Body of pancreas (tissue), 4 donors: ENCODE results near the gene OSBPL6. TPM values are rescaled to one million over a fixed set of nuclear protein-coding genes. Genes with fewer than 3 reads are reported as not detected.

Experiments used
- ATAC-seq: fragments of 150-250 bp; one replicate; pipeline ENCODE4 v1.9.1; 2016
- DNase-seq, 4 donors: peaks; one replicate each; pipeline ENCODE4 v3.0.0-alpha.2; 2019
- H3K27ac ChIP-seq, 4 donors: fragments of 200-600 bp; sonication (generic); 1 replicate in 3 of 4; 2 replicates in 1 of 4; pipeline versions ENCODE4 v1.5.1 to v1.6.1; 2016 to 2019; ENCODE audit warnings: mild to moderate bottlenecking in 1 of 4, mixed read lengths in 1 of 4, moderate library complexity in 1 of 4
- H3K27me3 ChIP-seq, 2 donors: fragments of 200-600 bp; sonication (generic); one replicate each; pipeline ENCODE4 v1.6.0; 2016; ENCODE audit warnings: mild to moderate bottlenecking in 1 of 2
- H3K36me3 ChIP-seq, 2 donors: fragments of 200-600 bp; sonication (generic); replicated peaks in 1 of 2; 2 replicates each; pipeline ENCODE4 v1.5.1; 2016; ENCODE audit warnings: low read depth in 2 of 2; ENCODE audit not compliant: insufficient read depth in 1 of 2
- H3K4me1 ChIP-seq: fragments of 200-600 bp; sonication (generic); one replicate; pipeline ENCODE4 v1.6.0; 2016
- H3K4me3 ChIP-seq, 2 donors: fragments of 200-600 bp; sonication (generic); 1 replicate in 1 of 2; 2 replicates in 1 of 2; pipeline ENCODE4 v1.5.1; 2016 to 2019
- H3K9me3 ChIP-seq, 3 donors: fragments of 200-600 bp; sonication (generic); 1 replicate in 2 of 3; 2 replicates in 1 of 3; pipeline ENCODE4 v1.5.1; 2016
- POLR2A ChIP-seq, 3 donors: fragments of 450-650 bp; IDR thresholded peaks; one replicate each; pipeline ENCODE4 v1.6.1; 2016; ENCODE audit warnings: antibody characterized with exemption in 3 of 3, mild to moderate bottlenecking in 2 of 3
- WGBS, 2 donors: methylation state at CpG; one replicate each; pipeline ENCODE4 v1.1.5; 2017; 5-methylcytosine and 5-hydroxymethylcytosine counted together
- intact Hi-C: fragments of 100-400 bp; cut with DNase I; formaldehyde crosslinking; loops from one replicate; pipeline ENCODE4 v1.15.1; 2023
- total RNA-seq, 2 donors: library from RNA; depleted of rRNA; stranded (reverse); fragments of >200 nt; gene quantifications; one replicate each; pipeline ENCODE4 v1.1.0, GENCODE V29; 2016
- TF ChIP-seq, protein P1 (sequence below), 7 experiments: fragments of 450-650 bp in 4 of 7; fragments of 200-600 bp in 3 of 7; sonication (generic) in 3 of 7; IDR thresholded peaks; one replicate each; pipeline ENCODE4 v1.5.1; 2016 to 2019; ENCODE audit warnings: antibody characterized with exemption in 7 of 7

The OSBPL6 gene
- total RNA-seq, 2 donors from 2014 or later = 0.26 to 2.0 TPM

DNA sequence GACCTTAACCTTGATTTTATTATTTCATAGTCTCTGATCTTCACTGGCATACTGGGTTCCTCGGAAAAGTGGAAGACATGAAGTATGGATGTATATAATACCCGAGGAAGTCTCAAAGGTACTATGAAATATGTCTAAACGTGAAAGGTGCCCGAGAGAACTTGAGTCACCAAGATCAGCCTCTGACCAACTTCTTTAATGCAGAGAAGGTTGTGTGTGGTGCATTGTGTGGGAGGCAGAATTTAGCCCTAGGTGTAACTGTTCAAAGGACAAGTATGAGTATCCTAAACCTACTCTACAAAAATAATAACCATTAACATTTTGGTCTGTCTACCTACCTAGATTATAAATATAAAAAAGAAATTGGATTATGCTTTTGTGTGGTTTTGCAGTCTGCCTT is 36.1 kb downstream of the OSBPL6 start:
- Histone ChIP-seq H3K4me1 (no peaks in the 10 kb centered on the region), H3K27ac (no peak overlapping the region), H3K4me3 (no peak overlapping the region), H3K36me3 (no peaks in the 10 kb centered on the region), H3K9me3 (no peaks in the 10 kb centered on the region), H3K27me3 (no peaks in the 10 kb centered on the region)
- ATAC-seq (no peak), DNase-seq (no peak)
- intact Hi-C loops = no loop called here
- TF ChIP-seq, protein P1, sequence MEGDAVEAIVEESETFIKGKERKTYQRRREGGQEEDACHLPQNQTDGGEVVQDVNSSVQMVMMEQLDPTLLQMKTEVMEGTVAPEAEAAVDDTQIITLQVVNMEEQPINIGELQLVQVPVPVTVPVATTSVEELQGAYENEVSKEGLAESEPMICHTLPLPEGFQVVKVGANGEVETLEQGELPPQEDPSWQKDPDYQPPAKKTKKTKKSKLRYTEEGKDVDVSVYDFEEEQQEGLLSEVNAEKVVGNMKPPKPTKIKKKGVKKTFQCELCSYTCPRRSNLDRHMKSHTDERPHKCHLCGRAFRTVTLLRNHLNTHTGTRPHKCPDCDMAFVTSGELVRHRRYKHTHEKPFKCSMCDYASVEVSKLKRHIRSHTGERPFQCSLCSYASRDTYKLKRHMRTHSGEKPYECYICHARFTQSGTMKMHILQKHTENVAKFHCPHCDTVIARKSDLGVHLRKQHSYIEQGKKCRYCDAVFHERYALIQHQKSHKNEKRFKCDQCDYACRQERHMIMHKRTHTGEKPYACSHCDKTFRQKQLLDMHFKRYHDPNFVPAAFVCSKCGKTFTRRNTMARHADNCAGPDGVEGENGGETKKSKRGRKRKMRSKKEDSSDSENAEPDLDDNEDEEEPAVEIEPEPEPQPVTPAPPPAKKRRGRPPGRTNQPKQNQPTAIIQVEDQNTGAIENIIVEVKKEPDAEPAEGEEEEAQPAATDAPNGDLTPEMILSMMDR (IDR thresholded peaks at IDR 0.05) = no peak
- TF ChIP-seq POLR2A (IDR thresholded peaks at IDR 0.05) = no peak
- WGBS, 2 donors = 79 to 82% methylated on average over 4 of the region's 4 CpGs

DNA sequence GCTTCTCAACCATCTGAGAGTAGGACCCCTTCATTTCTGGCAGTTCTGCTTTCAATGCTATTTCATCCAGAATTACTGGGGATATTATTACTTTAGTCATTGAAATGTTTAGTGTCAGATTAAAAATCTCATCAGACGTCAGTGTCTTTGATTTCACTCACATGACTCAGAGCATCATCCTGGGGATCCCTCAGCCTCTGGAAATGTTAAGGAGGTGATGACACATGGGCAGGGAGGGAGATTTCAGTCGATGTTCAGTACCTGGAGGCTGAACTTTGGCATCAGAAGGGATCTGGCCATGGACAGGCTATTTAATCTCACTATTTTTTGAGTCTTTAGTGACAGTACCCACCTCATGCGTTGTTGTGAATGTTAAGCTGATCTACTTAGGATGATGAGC is 39.1 kb downstream of the OSBPL6 start:
- TF ChIP-seq POLR2A (IDR thresholded peaks at IDR 0.05) = no peak
- TF ChIP-seq, protein P1 (IDR thresholded peaks at IDR 0.05) = no peak
- no peaks in the 10 kb centered on the region for H3K4me1 ChIP-seq
- intact Hi-C loops = no loop called here
- ATAC-seq = no peak
- no peak overlapping the region for H3K4me3 ChIP-seq
- no peaks in the 10 kb centered on the region for H3K27me3 ChIP-seq
- DNase-seq = no peak
- H3K27ac ChIP-seq = no peak overlapping the region
- no peaks in the 10 kb centered on the region for H3K9me3 ChIP-seq
- no peaks in the 10 kb centered on the region for H3K36me3 ChIP-seq
- WGBS, 2 donors = 76 to 77% methylated on average over 3 of the region's 3 CpGs

DNA sequence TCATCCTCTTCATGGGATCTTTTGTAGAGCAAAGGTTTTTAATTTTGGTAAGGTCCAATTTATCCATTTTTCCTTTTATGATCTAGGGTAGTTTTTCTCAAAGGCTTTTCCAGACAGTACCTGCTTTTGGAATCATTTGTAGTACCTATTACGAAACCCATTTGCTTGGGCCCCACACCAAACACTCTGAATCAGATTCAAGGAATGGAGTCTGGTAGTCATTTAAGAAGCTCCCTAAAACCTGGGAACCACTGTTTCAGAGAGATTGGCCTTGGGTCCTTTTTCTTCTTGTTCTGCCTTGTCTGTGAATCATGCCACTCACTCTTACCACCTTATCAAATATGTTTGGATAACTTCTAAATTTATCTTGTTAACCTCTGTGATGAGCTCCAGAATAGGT is 40.3 kb downstream of the OSBPL6 start:
- intact Hi-C loops = no loop called here
- no peak for TF ChIP-seq POLR2A (IDR thresholded peaks at IDR 0.05)
- TF ChIP-seq, protein P1 (IDR thresholded peaks at IDR 0.05) = no peak
- ATAC-seq (no peak), DNase-seq (no peak)
- H3K27me3 ChIP-seq = no peaks in the 10 kb centered on the region
- H3K27ac ChIP-seq = no peak overlapping the region
- H3K9me3 ChIP-seq = no peaks in the 10 kb centered on the region
- H3K4me3 ChIP-seq = no peak overlapping the region
- no peaks in the 10 kb centered on the region for H3K4me1 ChIP-seq
- WGBS, 2 donors = 94 to 95% methylated on average over 1 of the region's 1 CpG
- no peaks in the 10 kb centered on the region for H3K36me3 ChIP-seq

DNA sequence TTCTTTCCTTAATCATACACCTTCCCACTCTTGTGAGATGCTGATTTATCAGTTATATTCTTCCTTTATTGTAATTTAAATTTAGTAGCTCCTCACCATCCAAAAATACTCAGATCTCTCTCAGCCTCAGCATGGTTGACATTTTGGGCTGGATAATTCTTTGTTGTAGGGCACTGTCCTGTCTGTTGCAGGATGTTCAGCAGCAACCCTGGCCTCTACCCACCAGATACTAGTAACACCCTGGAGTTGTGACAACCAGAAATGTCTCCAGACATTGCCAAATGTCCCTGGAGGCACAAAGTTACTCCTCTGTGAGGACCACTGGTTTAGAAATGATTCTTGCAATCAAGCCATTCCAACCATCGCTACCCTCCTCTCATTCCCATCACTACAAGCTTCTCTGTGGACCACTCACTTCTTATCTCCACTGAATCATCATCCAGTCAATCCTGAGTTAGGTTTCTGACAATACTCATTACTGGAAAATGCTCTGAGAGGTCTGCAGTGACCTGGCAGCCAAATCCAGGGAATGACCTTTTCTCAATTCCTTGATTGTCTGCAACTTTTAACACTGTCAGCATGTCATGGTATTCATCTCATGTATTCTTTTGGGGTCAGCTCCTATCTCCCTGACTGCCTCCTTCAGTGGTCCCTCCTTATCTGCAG is 43.3 kb downstream of the OSBPL6 start:
- DNase-seq (no peak), ATAC-seq (no peak)
- intact Hi-C loops = no loop called here
- no peak for TF ChIP-seq POLR2A (IDR thresholded peaks at IDR 0.05)
- TF ChIP-seq, protein P1 (IDR thresholded peaks at IDR 0.05) = no peak
- H3K27me3 ChIP-seq = no peaks in the 10 kb centered on the region
- no peak overlapping the region for H3K27ac ChIP-seq
- no peaks in the 10 kb centered on the region for H3K36me3 ChIP-seq
- H3K9me3 ChIP-seq = no peaks in the 10 kb centered on the region
- no peak overlapping the region for H3K4me3 ChIP-seq
- WGBS, 2 donors = 92 to 100% methylated on average over 1 of the region's 1 CpG
- peaks cover 6% of the 10 kb centered on the region for H3K4me1 ChIP-seq

DNA sequence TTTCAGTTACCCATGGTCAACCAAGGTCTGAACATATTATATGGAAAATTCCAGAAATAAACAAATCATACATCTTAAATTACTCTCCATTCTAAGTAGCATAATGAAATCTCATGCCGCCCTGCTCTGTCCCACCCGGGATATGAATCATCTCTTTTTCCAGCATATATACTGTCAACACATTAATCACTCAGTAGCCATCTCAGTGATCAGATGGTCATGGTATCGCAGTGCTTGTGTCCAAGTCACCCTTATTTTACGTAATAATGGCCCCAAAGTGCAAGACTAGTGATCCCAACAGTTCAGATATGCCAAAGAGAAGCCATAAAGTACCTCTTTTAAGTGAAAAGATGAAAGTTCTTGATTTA is 43.8 kb downstream of the OSBPL6 start:
- Histone ChIP-seq H3K4me1 (peaks cover 6% of the 10 kb centered on the region), H3K27me3 (no peaks in the 10 kb centered on the region), H3K36me3 (no peaks in the 10 kb centered on the region), H3K9me3 (no peaks in the 10 kb centered on the region), H3K27ac (no peak overlapping the region), H3K4me3 (no peak overlapping the region)
- intact Hi-C loops = no loop called here
- TF ChIP-seq POLR2A (IDR thresholded peaks at IDR 0.05) = no peak
- TF ChIP-seq, protein P1 (IDR thresholded peaks at IDR 0.05) = no peak
- ATAC-seq (no peak), DNase-seq (no peak)
- WGBS, 2 donors = 91 to 97% methylated on average over 4 of the region's 4 CpGs
